Ovary (tissue), 3 donors: Measurements from ENCODE around the gene UBB.

ENCODE experiments used
- EP300 ChIP-seq: sonication (generic); formaldehyde crosslinking; IDR thresholded peaks from one replicate; pipeline ENCODE4 v1.6.1; 2017; ENCODE audit warnings: antibody characterized with exemption
- TF ChIP-seq, protein P1 (sequence below), 3 donors: fragments of 450-650 bp in 2 of 3; fragments of 200-600 bp in 1 of 3; IDR thresholded peaks; one replicate each; pipeline versions ENCODE4 v1.5.1 to v1.8.0; 2016 to 2022; ENCODE audit warnings: antibody characterized with exemption in 3 of 3, mild to moderate bottlenecking in 1 of 3
- donor health status: DM: no; HTN: no; CAD: no.

DNA sequence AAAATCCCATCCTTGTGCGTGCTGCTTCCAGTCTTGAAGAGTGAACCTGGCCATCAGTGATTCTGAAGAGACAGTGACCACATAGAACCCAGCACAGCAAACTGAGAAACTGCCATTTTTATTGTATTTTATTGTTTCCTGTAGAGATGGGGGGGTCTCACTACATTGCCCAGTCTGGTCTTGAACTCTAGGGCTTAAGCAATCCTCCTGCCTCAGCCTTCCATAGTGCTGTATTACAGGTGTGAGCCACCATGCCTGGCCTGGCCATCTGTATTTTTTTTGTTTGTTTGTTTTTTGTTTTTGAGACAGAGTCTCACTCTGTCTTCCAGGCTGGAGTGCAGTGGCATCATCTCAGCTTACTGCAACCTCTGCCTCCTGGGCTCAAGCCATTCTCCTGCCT is 41.5 kb upstream of the UBB start:
- TF ChIP-seq, protein P1, sequence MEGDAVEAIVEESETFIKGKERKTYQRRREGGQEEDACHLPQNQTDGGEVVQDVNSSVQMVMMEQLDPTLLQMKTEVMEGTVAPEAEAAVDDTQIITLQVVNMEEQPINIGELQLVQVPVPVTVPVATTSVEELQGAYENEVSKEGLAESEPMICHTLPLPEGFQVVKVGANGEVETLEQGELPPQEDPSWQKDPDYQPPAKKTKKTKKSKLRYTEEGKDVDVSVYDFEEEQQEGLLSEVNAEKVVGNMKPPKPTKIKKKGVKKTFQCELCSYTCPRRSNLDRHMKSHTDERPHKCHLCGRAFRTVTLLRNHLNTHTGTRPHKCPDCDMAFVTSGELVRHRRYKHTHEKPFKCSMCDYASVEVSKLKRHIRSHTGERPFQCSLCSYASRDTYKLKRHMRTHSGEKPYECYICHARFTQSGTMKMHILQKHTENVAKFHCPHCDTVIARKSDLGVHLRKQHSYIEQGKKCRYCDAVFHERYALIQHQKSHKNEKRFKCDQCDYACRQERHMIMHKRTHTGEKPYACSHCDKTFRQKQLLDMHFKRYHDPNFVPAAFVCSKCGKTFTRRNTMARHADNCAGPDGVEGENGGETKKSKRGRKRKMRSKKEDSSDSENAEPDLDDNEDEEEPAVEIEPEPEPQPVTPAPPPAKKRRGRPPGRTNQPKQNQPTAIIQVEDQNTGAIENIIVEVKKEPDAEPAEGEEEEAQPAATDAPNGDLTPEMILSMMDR (IDR thresholded peaks at IDR 0.05) = no peak
- TF ChIP-seq EP300 = no peak
